Panc1 (cell line): ENCODE data around the gene CNOT6L. TPM values are rescaled to one million over a fixed set of nuclear protein-coding genes. Genes with fewer than 3 reads are reported as not detected.

ENCODE experiments used
- ATAC-seq: fragments of 200-7000 bp; cut with Tn5 transposase; 2 replicates; pipeline ENCODE4 v1.9.1; 2020; ENCODE audit warnings: mild to moderate bottlenecking, moderate library complexity
- BruUV-seq: library from RNA; stranded (reverse); fragments of 400-500 nt; replicated peaks from 2 replicates; lab custom pipeline; 2021; lab: Mats Ljungman, UMichigan
- CTCF ChIA-PET: fragments of 300-600 bp; sonication (Branson Sonifier 250); formaldehyde crosslinking; loops from one replicate; lab custom pipeline; 2022; ENCODE audit warnings: antibody characterized with exemption; lab: Charles Lee
- POLR2A ChIA-PET: fragments of 300-600 bp; sonication (Branson Sonifier 250); formaldehyde crosslinking; loops from one replicate; lab custom pipeline; 2022; ENCODE audit warnings: antibody characterized with exemption; lab: Charles Lee
- DNase-seq: peaks from one replicate; pipeline ENCODE4 v3.0.0-alpha.2; 2010; ENCODE audit warnings: low read depth, low spot score
- H3K27ac ChIP-seq: 2 replicates; pipeline ENCODE4 v1.5.1; 2011; ENCODE audit warnings: mild to moderate bottlenecking, low read length, inconsistent platforms
- H3K27me3 ChIP-seq: fragments of 200-500 bp; sonication (Bioruptor generic); 2 replicates; pipeline ENCODE4 v1.6.0; 2014; ENCODE audit warnings: low read length, inconsistent platforms; ENCODE audit not compliant: control insufficient read depth, insufficient read depth
- H3K36me3 ChIP-seq: fragments of 200-500 bp; sonication (Bioruptor generic); 2 replicates; pipeline ENCODE4 v1.5.1; 2014; ENCODE audit warnings: inconsistent platforms, mild to moderate bottlenecking, low read length, moderate library complexity; ENCODE audit not compliant: control insufficient read depth, insufficient read depth
- H3K4me1 ChIP-seq: 2 replicates; pipeline ENCODE4 v1.5.1; 2011; ENCODE audit warnings: inconsistent platforms, mild to moderate bottlenecking, low read length, moderate library complexity; ENCODE audit not compliant: control insufficient read depth, insufficient read depth
- H3K4me3 ChIP-seq, 2 experiments: 2 replicates each; pipeline ENCODE4 v1.5.1; 2011 to 2012; ENCODE audit warnings: low read depth in 2 of 2, low read length in 2 of 2, mild to moderate bottlenecking in 2 of 2, inconsistent platforms in 1 of 2, moderate library complexity in 1 of 2
- H3K9me3 ChIP-seq: fragments of 200-500 bp; sonication (Bioruptor generic); 2 replicates; pipeline ENCODE4 v1.5.1; 2014; ENCODE audit warnings: low read depth, mild to moderate bottlenecking, inconsistent platforms, low read length, moderate library complexity; ENCODE audit not compliant: control insufficient read depth, insufficient read depth
- CTCF ChIP-seq: fragments of 450-650 bp; IDR thresholded peaks from 2 replicates; pipeline ENCODE4 v1.5.1; 2017; ENCODE audit warnings: mild to moderate bottlenecking
- POLR2AphosphoS5 ChIP-seq: IDR thresholded peaks from 2 replicates; pipeline ENCODE4 v1.6.1; 2012; ENCODE audit warnings: mild to moderate bottlenecking, low read depth, low read length, moderate library complexity
- REST ChIP-seq, 2 experiments: IDR thresholded peaks; 2 replicates each; pipeline ENCODE4 v1.6.1; 2011 to 2012; ENCODE audit warnings: low read depth in 2 of 2, control low read depth in 1 of 2, low read length in 1 of 2, mild to moderate bottlenecking in 1 of 2, moderate library complexity in 1 of 2; ENCODE audit not compliant: insufficient read depth in 1 of 2
- SIN3A ChIP-seq: IDR thresholded peaks from 2 replicates; pipeline ENCODE4 v1.6.1; 2012; ENCODE audit warnings: low read depth, mild to moderate bottlenecking, low read length, moderate library complexity, borderline replicate concordance; ENCODE audit not compliant: insufficient read depth
- TCF7L2 ChIP-seq: IDR thresholded peaks from 2 replicates; pipeline ENCODE4 v1.6.1; 2011; ENCODE audit warnings: mild to moderate bottlenecking, low read depth, low read length, inconsistent platforms
- in situ Hi-C: cut with HindIII; loops from 2 replicates; pipeline ENCODE4 v1.10.0; 2016; ENCODE audit warnings: low sequenced_read_pairs, low pct_unique_long_range_greater_than_20kb
- intact Hi-C: fragments of 100-400 bp; cut with micrococcal nuclease; formaldehyde crosslinking; loops from one replicate; pipeline ENCODE4 v1.10.0; 2022; ENCODE audit not compliant: unreplicated experiment
- total RNA-seq: library from RNA; stranded (reverse); gene quantifications from one replicate; pipeline ENCODE4 v1.2.1, GENCODE V29; 2021; ENCODE audit not compliant: unreplicated experiment

CNOT6L gene
- total RNA-seq, 1 experiment from 2014 or later = 18.3 TPM

- ChIA-PET CTCF (no interaction called here), POLR2A (no interaction called here)
- no TSS peak for BruUV-seq
- no peak for TF ChIP-seq CTCF
- TF ChIP-seq SIN3A = no peak
- no peak for TF ChIP-seq POLR2AphosphoS5
- no peak for TF ChIP-seq REST (IDR thresholded peaks at IDR 0.05; ENCODE audit: insufficient read depth in 1 of 2, low read depth in 2 of 2, low read length in 1 of 2)
- TF ChIP-seq TCF7L2 = no peak
- in situ Hi-C loops = no loop called here
- intact Hi-C loops = no loop called here
- Histone ChIP-seq H3K36me3 (no peaks in the 10 kb centered on the region; the same call in 1 of the 2 replicates), H3K4me3 (no peak overlapping the region), H3K4me1 (peaks cover 13% of the 10 kb centered on the region), H3K27ac (no peak overlapping the region), H3K27me3 (no peaks in the 10 kb centered on the region), H3K9me3 (no peaks in the 10 kb centered on the region)
- DNase-seq = no peak
- no peak for ATAC-seq
Measured at GRCh38 chr4:77816546-77816945, 2.6 kb downstream of the CNOT6L start.

- no peaks in the 10 kb centered on the region for H3K27me3 ChIP-seq
- TF ChIP-seq TCF7L2 (no peak), SIN3A (no peak), REST (IDR thresholded peaks at IDR 0.05; ENCODE audit: insufficient read depth in 1 of 2, low read depth in 2 of 2, low read length in 1 of 2) (no peak), CTCF (no peak), POLR2AphosphoS5 (no peak)
- no peaks in the 10 kb centered on the region; the same call in 1 of the 2 replicates for H3K36me3 ChIP-seq
- H3K4me3 ChIP-seq = no peak overlapping the region
- no peak overlapping the region for H3K27ac ChIP-seq
- in situ Hi-C loops (no loop called here), intact Hi-C loops (no loop called here)
- H3K4me1 ChIP-seq = peaks cover 6% of the 10 kb centered on the region; the same call in 1 of the 2 replicates
- ATAC-seq = no peak
- no TSS peak for BruUV-seq
- H3K9me3 ChIP-seq = no peaks in the 10 kb centered on the region
- CTCF ChIA-PET = no interaction called here
- POLR2A ChIA-PET = no interaction called here
- DNase-seq = no peak
Measured at GRCh38 chr4:77815636-77816035, 3.5 kb downstream of the CNOT6L start.
